Endothelial cell of umbilical vein (primary cell): ENCODE results near the gene MYO5B. TPM values are rescaled to one million over a fixed set of nuclear protein-coding genes. Genes with fewer than 3 reads are reported as not detected.

Experiments used
- BruUV-seq: library from RNA; stranded (reverse); fragments of 400-500 nt; replicated peaks from 2 replicates; lab custom pipeline; 2021; lab: Mats Ljungman, UMichigan
- CTCF ChIA-PET: fragments of 300-600, 350-600 bp; sonication (Branson Sonifier 250); formaldehyde crosslinking; loops from one replicate; lab custom pipeline; 2021; ENCODE audit warnings: antibody characterized with exemption, inconsistent platforms; lab: Charles Lee
- POLR2A ChIA-PET: fragments of 300-600, 350-600 bp; sonication (Branson Sonifier 250); formaldehyde crosslinking; loops from one replicate; lab custom pipeline; 2021; ENCODE audit warnings: antibody characterized with exemption, inconsistent platforms; lab: Charles Lee
- DNase-seq: peaks from one replicate; pipeline ENCODE4 v3.0.0-alpha.2; 2011; ENCODE audit warnings: low read depth, low spot score
- FAIRE-seq: peaks from 2 replicates; lab custom pipeline; 2011; peaks lifted over from hg19 to GRCh38; lab: Jason Lieb, UNC
- H2AFZ ChIP-seq: 2 replicates; pipeline ENCODE4 v1.6.0; 2012; ENCODE audit warnings: low read depth, low read length, control low read depth, inconsistent platforms
- H3K27ac ChIP-seq: 2 replicates; pipeline ENCODE4 v1.5.1; 2011; ENCODE audit warnings: low read depth, mild to moderate bottlenecking, control low read depth, low read length, moderate library complexity; ENCODE audit not compliant: insufficient read depth
- H3K27me3 ChIP-seq, 2 experiments: 2 replicates each; pipeline versions ENCODE4 v1.6.0 to v1.6.1; 2011; ENCODE audit warnings: low read length in 2 of 2, mixed read lengths in 1 of 2; ENCODE audit not compliant: control insufficient read depth in 2 of 2, insufficient read depth in 2 of 2
- H3K36me3 ChIP-seq, 2 experiments: 2 replicates in 1 of 2; 3 replicates in 1 of 2; pipeline ENCODE4 v1.5.1; 2011; ENCODE audit warnings: low read length in 2 of 2, mild to moderate bottlenecking in 1 of 2, moderate library complexity in 1 of 2; ENCODE audit not compliant: control insufficient read depth in 2 of 2, insufficient read depth in 2 of 2; ENCODE audit errors: extremely low read depth in 1 of 2
- H3K4me1 ChIP-seq: 3 replicates; pipeline ENCODE4 v1.5.1; 2011; ENCODE audit warnings: mild to moderate bottlenecking, low read length; ENCODE audit not compliant: control insufficient read depth, insufficient read depth; ENCODE audit errors: extremely low read depth
- H3K4me2 ChIP-seq: 2 replicates; pipeline ENCODE4 v1.6.1; 2011; ENCODE audit warnings: low read length, control low read depth, mixed read lengths; ENCODE audit not compliant: insufficient read depth
- H3K4me3 ChIP-seq, 3 experiments: fragments of 200-600 bp in 1 of 3; sonication (generic), shearing (Covaris generic) in 1 of 3; replicated peaks in 1 of 3; 2 replicates each; pipeline ENCODE4 v1.5.1; 2011 to 2016; ENCODE audit warnings: control low read depth in 3 of 3, low read length in 3 of 3, mild to moderate bottlenecking in 2 of 3, inconsistent platforms in 1 of 3, low read depth in 1 of 3, moderate library complexity in 1 of 3; ENCODE audit not compliant: insufficient read depth in 1 of 3
- H3K79me2 ChIP-seq: 2 replicates; pipeline ENCODE4 v1.6.0; 2012; ENCODE audit warnings: low read length, inconsistent platforms; ENCODE audit not compliant: control insufficient read depth, insufficient read depth
- H3K9ac ChIP-seq: replicated peaks from 2 replicates; pipeline ENCODE3; 2011; ENCODE audit warnings: low read length, control low read depth; ENCODE audit not compliant: insufficient read depth; ENCODE audit errors: extremely low read depth
- H3K9me1 ChIP-seq: replicated peaks from 3 replicates; pipeline ENCODE4 v1.6.0; 2011; ENCODE audit warnings: mild to moderate bottlenecking, low read length; ENCODE audit not compliant: control insufficient read depth, insufficient read depth; ENCODE audit errors: extremely low read depth
- H3K9me3 ChIP-seq: replicated peaks from 2 replicates; pipeline ENCODE4 v1.5.1; 2012; ENCODE audit warnings: low read length, inconsistent platforms; ENCODE audit not compliant: control insufficient read depth, insufficient read depth
- H4K20me1 ChIP-seq: replicated peaks from 2 replicates; pipeline ENCODE3; 2011; ENCODE audit warnings: mild to moderate bottlenecking, low read length; ENCODE audit not compliant: control insufficient read depth, insufficient read depth; ENCODE audit errors: extremely low read depth
- CTCF ChIP-seq, 2 donors: IDR thresholded peaks; 1 replicate in 1 of 2; 2 replicates in 1 of 2; pipeline ENCODE4 v1.5.1; 2011; ENCODE audit warnings: low read length in 2 of 2, mild to moderate bottlenecking in 2 of 2, moderate library complexity in 2 of 2, control low read depth in 1 of 2, inconsistent platforms in 1 of 2, low read depth in 1 of 2; ENCODE audit not compliant: insufficient read depth in 1 of 2; ENCODE audit errors: extremely low read depth in 1 of 2
- EZH2 ChIP-seq: IDR thresholded peaks from 2 replicates; pipeline ENCODE4 v1.6.1; 2012; ENCODE audit warnings: borderline replicate concordance, low read depth, mild to moderate bottlenecking, moderate library complexity, low read length, inconsistent platforms; ENCODE audit not compliant: severe bottlenecking
- FOS ChIP-seq: IDR thresholded peaks from 2 replicates; pipeline ENCODE4 v1.6.1; 2011; ENCODE audit warnings: mild to moderate bottlenecking, low read length, moderate library complexity, borderline replicate concordance; ENCODE audit not compliant: insufficient read depth
- GATA2 ChIP-seq: IDR thresholded peaks from 2 replicates; pipeline ENCODE4 v1.7.0; 2011; ENCODE audit warnings: low read depth, mild to moderate bottlenecking, moderate library complexity, mixed read lengths, low read length; ENCODE audit not compliant: insufficient read length, insufficient read depth
- JUN ChIP-seq: IDR thresholded peaks from 2 replicates; pipeline ENCODE4 v1.6.1; 2011; ENCODE audit warnings: borderline replicate concordance, low read depth; ENCODE audit not compliant: insufficient read length, insufficient read depth
- MAX ChIP-seq: IDR thresholded peaks from 2 replicates; pipeline ENCODE4 v1.6.1; 2011; ENCODE audit not compliant: insufficient read depth, insufficient read length
- MYC ChIP-seq: IDR thresholded peaks from one replicate; pipeline ENCODE4 v1.6.1; 2011; ENCODE audit warnings: mild to moderate bottlenecking, low read depth, low read length
- POLR2A ChIP-seq: IDR thresholded peaks from 2 replicates; pipeline ENCODE4 v1.6.1; 2012; ENCODE audit warnings: low read depth, mild to moderate bottlenecking, control low read depth, low read length
- POLR2AphosphoS5 ChIP-seq: IDR thresholded peaks from 2 replicates; pipeline ENCODE4 v1.6.1; 2012; ENCODE audit warnings: low read depth, mild to moderate bottlenecking, control low read depth, low read length, moderate library complexity; ENCODE audit not compliant: insufficient read depth
- dilution Hi-C: fragments of 300-500 bp; cut with MboI; formaldehyde crosslinking; loops from one replicate; pipeline ENCODE4 v1.15.0; 2019; ENCODE audit warnings: low sequenced_read_pairs; ENCODE audit not compliant: extremely low pct_ligation_motif_present
- intact Hi-C: fragments of 100-400 bp; cut with micrococcal nuclease; formaldehyde crosslinking; loops from one replicate; pipeline ENCODE4 v1.10.0; 2022
- polyA plus RNA-seq, 4 experiments: library from polyadenylated mRNA; depleted of rRNA in 3 of 4; stranded (reverse) in 3 of 4; unstranded in 1 of 4; fragments of >200 nt; gene quantifications; 2 replicates each; pipeline versions ENCODE4 v1.2.1 to v1.2.3, GENCODE V29; 2011 to 2012; ENCODE audit warnings: missing spikeins in 1 of 4
- total RNA-seq: library from RNA; stranded (reverse); gene quantifications from 2 replicates; pipeline ENCODE4 v1.2.3, GENCODE V29; 2021

The MYO5B gene
- total and polyA plus RNA-seq, 2 donors (not counting 3 experiments of a cell fraction or from before 2014, with no cell fraction given) = 0.54 to 1.1 TPM

DNA sequence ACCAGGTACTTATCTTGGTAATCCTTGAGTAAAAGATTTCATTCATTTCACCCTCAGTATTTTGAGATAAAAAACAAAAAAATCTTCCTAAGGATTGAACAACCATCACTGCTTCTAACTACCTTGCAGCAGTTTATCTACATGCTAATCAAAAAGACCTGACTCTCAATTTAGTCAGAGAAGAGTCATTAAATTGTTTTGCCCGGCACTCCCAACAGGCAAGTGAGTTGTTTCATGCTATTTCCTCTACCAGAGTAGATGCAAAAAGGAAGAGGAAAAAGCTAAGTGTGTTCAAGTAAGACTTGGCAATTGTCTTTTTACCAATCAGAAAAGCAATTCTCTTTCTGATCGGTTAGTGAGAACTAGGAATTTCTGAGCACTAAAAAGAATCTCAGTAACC lies 39.5 kb downstream of the MYO5B start:
- Histone ChIP-seq H4K20me1 (no peaks in the 10 kb centered on the region), H3K79me2 (no peaks in the 10 kb centered on the region), H3K9ac (no peak overlapping the region), H3K4me1 (no peaks in the 10 kb centered on the region), H2AFZ (no peak overlapping the region), H3K36me3 (no peaks in the 10 kb centered on the region), H3K4me3 (no peak overlapping the region), H3K4me2 (no peak overlapping the region), H3K9me1 (no peaks in the 10 kb centered on the region), H3K27ac (no peak overlapping the region), H3K27me3 (no peaks in the 10 kb centered on the region), H3K9me3 (no peaks in the 10 kb centered on the region)
- dilution Hi-C loops = no loop called here
- ChIA-PET CTCF (no interaction called here), POLR2A (no interaction called here)
- TF ChIP-seq FOS (no peak), EZH2 (no peak), POLR2A (no peak), GATA2 (no peak), MYC (no peak), CTCF (IDR thresholded peaks at IDR 0.05; ENCODE audit: extremely low read depth in 1 of 2, insufficient read depth in 1 of 2, low read depth in 1 of 2, low read length in 2 of 2) (no peak), POLR2AphosphoS5 (no peak), MAX (no peak), JUN (no peak)
- FAIRE-seq (no peak), DNase-seq (no peak)
- BruUV-seq = no TSS peak
- intact Hi-C loops = no loop called here
